IMR-90 (cell line): ENCODE data around the gene CTIF. TPM values are rescaled to one million over a fixed set of nuclear protein-coding genes. Genes with fewer than 3 reads are reported as not detected.

ENCODE experiments used
- ATAC-seq: fragments of 200-7000 bp; cut with Tn5 transposase; 2 replicates; pipeline ENCODE4 v1.9.1; 2020; ENCODE audit warnings: low read depth, mild to moderate bottlenecking, moderate library complexity
- BruUV-seq: library from RNA; stranded (reverse); fragments of 400-500 nt; replicated peaks from 2 replicates; lab custom pipeline; 2021; lab: Mats Ljungman, UMichigan
- CTCF ChIA-PET: fragments of 300-600 bp; formaldehyde crosslinking; extraction: SDS; loops from one replicate; lab custom pipeline; 2021; ENCODE audit warnings: antibody characterized with exemption; lab: Yijun Ruan, JAX
- POLR2A ChIA-PET: fragments of 300-600 bp; sonication (Branson Sonifier 250); formaldehyde crosslinking; loops from one replicate; lab custom pipeline; 2022; ENCODE audit warnings: antibody characterized with exemption; ENCODE audit not compliant: unreplicated experiment; lab: Charles Lee
- DNase-seq: peaks from one replicate; pipeline ENCODE4 v3.0.0; 2013
- H2AFZ ChIP-seq: replicated peaks from 2 replicates; pipeline ENCODE3; 2013; ENCODE audit warnings: low read length, mild to moderate bottlenecking; ENCODE audit not compliant: poor library complexity
- H2AK5ac ChIP-seq: 2 replicates; pipeline ENCODE4 v1.6.1; 2013; ENCODE audit warnings: low read depth, low read length, inconsistent platforms
- H2AK9ac ChIP-seq: replicated peaks from 2 replicates; pipeline ENCODE3; 2013; ENCODE audit warnings: mild to moderate bottlenecking, low read depth, low read length, moderate library complexity; ENCODE audit not compliant: poor library complexity
- H2BK120ac ChIP-seq: 2 replicates; pipeline ENCODE4 v1.6.1; 2013; ENCODE audit warnings: low read depth, low read length, inconsistent platforms
- H2BK15ac ChIP-seq: 3 replicates; pipeline ENCODE4 v1.6.1; 2013; ENCODE audit warnings: low read depth, low read length, inconsistent platforms
- H2BK20ac ChIP-seq: 2 replicates; pipeline ENCODE4 v1.6.1; 2013; ENCODE audit warnings: low read depth, mild to moderate bottlenecking, inconsistent platforms, low read length, moderate library complexity
- H2BK5ac ChIP-seq: 2 replicates; pipeline ENCODE4 v1.6.1; 2013; ENCODE audit warnings: mild to moderate bottlenecking, low read depth, low read length, inconsistent platforms; ENCODE audit not compliant: poor library complexity, severe bottlenecking
- H3K14ac ChIP-seq: replicated peaks from 2 replicates; pipeline ENCODE4 v1.6.1; 2013; ENCODE audit warnings: low read depth, low read length, inconsistent platforms
- H3K18ac ChIP-seq: 2 replicates; pipeline ENCODE4 v1.6.1; 2013; ENCODE audit warnings: low read depth, low read length, control low read depth
- H3K23ac ChIP-seq: 2 replicates; pipeline ENCODE4 v1.6.1; 2013; ENCODE audit warnings: low read depth, low read length, inconsistent platforms
- H3K27ac ChIP-seq: 2 replicates; pipeline ENCODE4 v1.5.1; 2013; ENCODE audit warnings: mild to moderate bottlenecking, control low read depth, low read length; ENCODE audit not compliant: insufficient read depth
- H3K27me3 ChIP-seq: 2 replicates; pipeline ENCODE4 v1.6.1; 2013; ENCODE audit warnings: low read length; ENCODE audit not compliant: control insufficient read depth, insufficient read depth
- H3K36me3 ChIP-seq: 2 replicates; pipeline ENCODE4 v1.6.1; 2013; ENCODE audit warnings: low read length, mixed read lengths; ENCODE audit not compliant: control insufficient read depth, insufficient read depth
- H3K4ac ChIP-seq: 2 replicates; pipeline ENCODE4 v1.6.1; 2013; ENCODE audit warnings: low read depth, low read length, inconsistent platforms
- H3K4me1 ChIP-seq: 2 replicates; pipeline ENCODE4 v1.6.1; 2013; ENCODE audit warnings: low read length, mixed read lengths; ENCODE audit not compliant: control insufficient read depth, insufficient read depth
- H3K4me2 ChIP-seq: 2 replicates; pipeline ENCODE4 v1.6.1; 2013; ENCODE audit warnings: low read depth, mild to moderate bottlenecking, control low read depth, low read length, moderate library complexity
- H3K4me3 ChIP-seq: 2 replicates; pipeline ENCODE4 v1.5.1; 2013; ENCODE audit warnings: low read depth, mild to moderate bottlenecking, control low read depth, low read length, moderate library complexity; ENCODE audit not compliant: insufficient read depth
- H3K56ac ChIP-seq: 2 replicates; pipeline ENCODE4 v1.6.1; 2013; ENCODE audit warnings: low read length, inconsistent platforms; ENCODE audit not compliant: insufficient read depth; ENCODE audit errors: extremely low read depth
- H3K79me1 ChIP-seq, 2 experiments: 2 replicates each; pipeline ENCODE4 v1.6.1; 2013; ENCODE audit warnings: low read length in 2 of 2, inconsistent platforms in 1 of 2, low read depth in 1 of 2
- H3K9ac ChIP-seq: 2 replicates; pipeline ENCODE4 v1.6.1; 2013; ENCODE audit warnings: low read depth, low read length, control low read depth
- H3K9me1 ChIP-seq: 2 replicates; pipeline ENCODE4 v1.6.1; 2013; ENCODE audit warnings: low read length, inconsistent platforms; ENCODE audit not compliant: insufficient read depth
- H3K9me3 ChIP-seq: 2 replicates; pipeline ENCODE4 v1.6.1; 2013; ENCODE audit warnings: low read length; ENCODE audit not compliant: control insufficient read depth, insufficient read depth
- H4K20me1 ChIP-seq: 2 replicates; pipeline ENCODE4 v1.6.1; 2013; ENCODE audit warnings: low read length, inconsistent platforms; ENCODE audit not compliant: insufficient read depth
- H4K5ac ChIP-seq: 2 replicates; pipeline ENCODE4 v1.6.1; 2013; ENCODE audit warnings: mild to moderate bottlenecking, low read depth, low read length, control low read depth
- H4K8ac ChIP-seq, 2 experiments: 2 replicates each; pipeline ENCODE4 v1.6.1; 2013; ENCODE audit warnings: low read depth in 2 of 2, low read length in 2 of 2, control low read depth in 1 of 2, inconsistent platforms in 1 of 2
- H4K91ac ChIP-seq: 2 replicates; pipeline ENCODE4 v1.6.1; 2013; ENCODE audit warnings: low read depth, low read length, inconsistent platforms; ENCODE audit not compliant: insufficient read depth
- BHLHE40 ChIP-seq: fragments of 150-350 bp; IDR thresholded peaks from 2 replicates; pipeline ENCODE4 v1.6.1; 2016; ENCODE audit warnings: mild to moderate bottlenecking, low read depth, low read length
- CEBPB ChIP-seq: IDR thresholded peaks from 2 replicates; pipeline ENCODE4 v1.6.1; 2012; ENCODE audit warnings: low read depth, low read length, improper control_type of control experiment
- CHD1 ChIP-seq: IDR thresholded peaks from 2 replicates; pipeline ENCODE4 v1.6.1; 2012; ENCODE audit warnings: low read depth, low read length, improper control_type of control experiment
- ELK1 ChIP-seq: fragments of 150-350 bp; IDR thresholded peaks from 2 replicates; pipeline ENCODE4 v1.6.1; 2016; ENCODE audit warnings: low read depth, mild to moderate bottlenecking, low read length, moderate library complexity, borderline replicate concordance
- FOS ChIP-seq: fragments of 150-350 bp; IDR thresholded peaks from 2 replicates; pipeline ENCODE4 v1.6.1; 2016; ENCODE audit warnings: low read depth, low read length
- MAFK ChIP-seq: IDR thresholded peaks from 2 replicates; pipeline ENCODE4 v1.6.1; 2012; ENCODE audit warnings: low read depth, low read length, improper control_type of control experiment
- MAZ ChIP-seq: IDR thresholded peaks from 2 replicates; pipeline ENCODE4 v1.6.1; 2012; ENCODE audit warnings: low read depth, mild to moderate bottlenecking, low read length, improper control_type of control experiment, moderate library complexity, borderline replicate concordance
- MXI1 ChIP-seq: IDR thresholded peaks from 2 replicates; pipeline ENCODE4 v1.6.1; 2012; ENCODE audit warnings: low read depth, mild to moderate bottlenecking, low read length, moderate library complexity, borderline replicate concordance
- NFE2L2 ChIP-seq: fragments of 150-350 bp; IDR thresholded peaks from 2 replicates; pipeline ENCODE4 v1.6.1; 2016; ENCODE audit warnings: low read depth, mild to moderate bottlenecking, low read length
- POLR2A ChIP-seq: IDR thresholded peaks from 2 replicates; pipeline ENCODE4 v1.6.1; 2012; ENCODE audit warnings: mild to moderate bottlenecking, low read depth, low read length
- RAD21 ChIP-seq: IDR thresholded peaks from 2 replicates; pipeline ENCODE4 v1.6.1; 2012; ENCODE audit warnings: low read length, improper control_type of control experiment
- RCOR1 ChIP-seq: IDR thresholded peaks from 2 replicates; pipeline ENCODE4 v1.6.1; 2012; ENCODE audit warnings: mild to moderate bottlenecking, low read length, improper control_type of control experiment; ENCODE audit not compliant: insufficient replicate concordance
- RFX5 ChIP-seq: IDR thresholded peaks from 2 replicates; pipeline ENCODE4 v1.8.0; 2012; ENCODE audit warnings: low read depth, mild to moderate bottlenecking, low read length, moderate library complexity
- SMC3 ChIP-seq: fragments of 150-350 bp; IDR thresholded peaks from 2 replicates; pipeline ENCODE4 v1.6.1; 2016; ENCODE audit warnings: low read depth, mild to moderate bottlenecking, antibody characterized with exemption, low read length, moderate library complexity
- USF2 ChIP-seq: fragments of 150-350 bp; IDR thresholded peaks from 2 replicates; pipeline ENCODE4 v1.6.1; 2017; ENCODE audit warnings: mild to moderate bottlenecking, antibody characterized with exemption, low read length, low read depth
- WGBS, 2 experiments: methylation state at CpG; one replicate each; pipeline versions ENCODE4 v1.1.5 to v1.1.7; 2013; ENCODE audit warnings: missing lambda C conversion rate in 2 of 2; ENCODE audit not compliant: insufficient read length in 1 of 2; ENCODE audit errors: extremely low coverage in 2 of 2; 5-methylcytosine and 5-hydroxymethylcytosine counted together
- dilution Hi-C: fragments of 300-500 bp; cut with HindIII; formaldehyde crosslinking; loops from one replicate; pipeline ENCODE4 v1.14.3; 2018; ENCODE audit warnings: low sequenced_read_pairs; ENCODE audit not compliant: unreplicated experiment
- in situ Hi-C: fragments of 300-500 bp; cut with MboI; formaldehyde crosslinking; loops from 3 replicates; pipeline ENCODE4 v1.14.3; 2019; ENCODE audit warnings: low sequenced_read_pairs, inconsistent platforms, mixed read lengths
- intact Hi-C: fragments of 100-400 bp; cut with micrococcal nuclease; formaldehyde crosslinking; loops from 2 replicates; pipeline ENCODE4 v1.10.0; 2022
- polyA plus RNA-seq, 3 experiments: library from polyadenylated mRNA; depleted of rRNA; stranded (reverse); fragments of >200 nt; gene quantifications; 2 replicates each; pipeline ENCODE4 v1.2.3, GENCODE V29; 2012; ENCODE audit warnings: low replicate concordance in 1 of 3
- total RNA-seq: library from RNA; depleted of rRNA; stranded (reverse); fragments of >200 nt; gene quantifications from 2 replicates; pipeline ENCODE4 v1.2.3, GENCODE V29; 2012

The CTIF gene
- total and polyA plus RNA-seq, 2 of the 4 experiments (the other 2 are of a cell fraction) = 25.1 to 57.0 TPM

- TF ChIP-seq MAZ = peak; percentile 34; the same call in 1 of the 2 replicates
- no peak for TF ChIP-seq NFE2L2
Measured at GRCh38 chr18:48834413-48835031, 295.7 kb downstream of the CTIF start (continued).

- H4K5ac ChIP-seq = no peak overlapping the region
- peak overlapping the region; percentile 88 for H2BK15ac ChIP-seq
- no peaks in the 10 kb centered on the region; the same call in 1 of the 2 replicates for H4K20me1 ChIP-seq
- intact Hi-C loops = loop anchor here (10.0 kb wide), 1 partner anchor 400 kb away; no protein-coding TSS in a partner anchor
- peaks cover 19 to 79% of the 10 kb centered on the region in 2 experiments for H3K79me1 ChIP-seq
- no peaks in the 10 kb centered on the region; the same call in none of the 2 replicates for H3K36me3 ChIP-seq
- in situ Hi-C loops = no loop called here
- peak overlapping the region; percentile 23 to 86 for H4K8ac ChIP-seq
- H2AK5ac ChIP-seq = peak overlapping the region; percentile 99
- H3K4ac ChIP-seq = peak overlapping the region; percentile 92
- H3K9me1 ChIP-seq = peaks cover 33% of the 10 kb centered on the region
- H3K56ac ChIP-seq = peak overlapping the region; percentile 40
- H2BK20ac ChIP-seq = peak overlapping the region; percentile 93
- DNase-seq (no peak), ATAC-seq (no peak)
- H2AFZ ChIP-seq = peak overlapping the region; percentile 66
- H2BK120ac ChIP-seq = peak overlapping the region; percentile 90
- no peaks in the 10 kb centered on the region for H3K9me3 ChIP-seq
- ChIA-PET CTCF (interaction anchor here (0.8 kb wide), 1 partner anchor 90 kb away, joined by 4 read pairs; no protein-coding TSS in a partner anchor), POLR2A (no interaction called here)
- H3K4me3 ChIP-seq = no peak overlapping the region
- peak overlapping the region; percentile 82 for H3K14ac ChIP-seq
- H3K4me1 ChIP-seq = peaks cover 33% of the 10 kb centered on the region
- dilution Hi-C loops = no loop called here
- peak overlapping the region; percentile 43; the same call in 1 of the 2 replicates for H3K18ac ChIP-seq
- peak overlapping the region; percentile 64 for H2BK5ac ChIP-seq
- peak overlapping the region; percentile 91 for H4K91ac ChIP-seq
- WGBS, 2 experiments = 75% methylated on average over 2 of the region's 3 CpGs; no CpG with 5 or more reads in 1 of the 2 experiments
- H3K27ac ChIP-seq = peak overlapping the region; percentile 28; the same call in 1 of the 2 replicates
- no TSS peak for BruUV-seq
- no peak overlapping the region for H3K9ac ChIP-seq
- H3K27me3 ChIP-seq = no peaks in the 10 kb centered on the region
- H3K4me2 ChIP-seq = no peak overlapping the region
- H3K23ac ChIP-seq = peak overlapping the region; percentile 87
- H2AK9ac ChIP-seq = peak overlapping the region; percentile 74
- no peak for TF ChIP-seq POLR2A
- TF ChIP-seq MAZ = no peak
- no peak for TF ChIP-seq MAFK
- no peak for TF ChIP-seq CEBPB
- no peak for TF ChIP-seq FOS
- TF ChIP-seq RAD21 = no peak
- no peak for TF ChIP-seq BHLHE40
- TF ChIP-seq RCOR1 = no peak
- no peak for TF ChIP-seq ELK1
- no peak for TF ChIP-seq SMC3
- no peak for TF ChIP-seq USF2
- TF ChIP-seq CHD1 = no peak
- no peak for TF ChIP-seq MXI1
- no peak for TF ChIP-seq RFX5
Measured at GRCh38 chr18:48835119-48835518, 296.3 kb downstream of the CTIF start.
